SU-DHL-6 (cell line): Measurements from ENCODE around the gene RCOR2.
A peak's percentile ranks its signal among the peaks of the same experiment; 100 is the strongest.

Source experiments
- H2AFZ ChIP-seq: fragments of 200-600 bp; sonication (generic); 2 replicates; pipeline ENCODE4 v1.6.1; 2014; ENCODE audit warnings: low read depth, mild to moderate bottlenecking, moderate library complexity, mixed read lengths, antibody characterized with exemption, low read length; ENCODE audit not compliant: severe bottlenecking
- H3F3A ChIP-seq: fragments of 200-600 bp; shearing (Covaris generic); 2 replicates; pipeline ENCODE4 v1.6.0; 2016; ENCODE audit warnings: antibody characterized with exemption, mild to moderate bottlenecking; ENCODE audit not compliant: insufficient read depth
- H3K27ac ChIP-seq: fragments of 200-600 bp; sonication (generic); 2 replicates; pipeline ENCODE4 v1.5.1; 2016; ENCODE audit warnings: low read depth, mild to moderate bottlenecking, low read length, moderate library complexity, mixed read lengths
- H3K27me3 ChIP-seq: fragments of 200-600 bp; sonication (generic), shearing (Covaris generic); 2 replicates; pipeline ENCODE4 v1.6.0; 2014; ENCODE audit warnings: mild to moderate bottlenecking, low read length
- H3K36me3 ChIP-seq: fragments of 200-600 bp; sonication (generic); 2 replicates; pipeline ENCODE4 v1.6.1; 2014; ENCODE audit warnings: mild to moderate bottlenecking, low read length, mixed read lengths
- H3K4me2 ChIP-seq: fragments of 300-600, 200-600 bp; shearing (Covaris generic), sonication (generic); 2 replicates; pipeline ENCODE4 v1.6.0; 2014; ENCODE audit warnings: low read length, low read depth, mild to moderate bottlenecking; ENCODE audit not compliant: poor library complexity, severe bottlenecking
- H3K4me3 ChIP-seq: fragments of 200-600 bp; sonication (generic); 2 replicates; pipeline ENCODE4 v1.5.1; 2014; ENCODE audit warnings: antibody characterized with exemption, low read length, mild to moderate bottlenecking, mixed read lengths; ENCODE audit not compliant: insufficient read depth, poor library complexity, severe bottlenecking
- H3K79me2 ChIP-seq: fragments of 200-600 bp; sonication (generic); 2 replicates; pipeline ENCODE4 v1.6.1; 2014; ENCODE audit warnings: mild to moderate bottlenecking, low read length, moderate library complexity; ENCODE audit not compliant: insufficient read depth
- H3K9ac ChIP-seq: fragments of 200-600 bp; sonication (generic); 2 replicates; pipeline ENCODE4 v1.7.0; 2014; ENCODE audit warnings: mild to moderate bottlenecking, low read length
- H3K9me2 ChIP-seq: fragments of 200-600 bp; sonication (generic); replicated peaks from 2 replicates; pipeline ENCODE4 v1.6.1; 2014; ENCODE audit warnings: low read length; ENCODE audit not compliant: insufficient read depth
- H3K9me3 ChIP-seq: fragments of 200-600 bp; sonication (generic); 2 replicates; pipeline ENCODE4 v1.6.1; 2014; ENCODE audit warnings: low read length, mixed read lengths; ENCODE audit not compliant: insufficient read depth
- H4K20me1 ChIP-seq: fragments of 200-600 bp; sonication (generic); 2 replicates; pipeline ENCODE4 v1.6.1; 2014; ENCODE audit warnings: low read depth, mild to moderate bottlenecking, antibody characterized with exemption, low read length, moderate library complexity, mixed read lengths
- CTCF ChIP-seq: fragments of 200-600 bp; sonication (generic); IDR thresholded peaks from one replicate; pipeline ENCODE4 v1.5.1; 2017; ENCODE audit warnings: antibody characterized with exemption, mild to moderate bottlenecking, low read length, moderate library complexity; ENCODE audit not compliant: insufficient read depth, poor library complexity, severe bottlenecking
- EZH2phosphoT487 ChIP-seq: fragments of 200-600 bp; sonication (generic), shearing (Covaris generic); conservative IDR thresholded peaks from 2 replicates; pipeline ENCODE4 v1.6.1; 2018; ENCODE audit warnings: mild to moderate bottlenecking, antibody characterized with exemption, low read length, moderate library complexity, mixed read lengths

The RCOR2 gene

GRCh38 chr11:63951779-63952536 is 35.0 kb upstream of the RCOR2 start:
- Histone ChIP-seq H3K9me3 (no peaks in the 10 kb centered on the region), H3K36me3 (peaks cover 3% of the 10 kb centered on the region; the same call in 1 of the 2 replicates), H3K9ac (no peak overlapping the region), H3K4me3 (no peak overlapping the region), H3K9me2 (no peaks in the 10 kb centered on the region), H3F3A (no peaks in the 10 kb centered on the region), H3K27ac (no peak overlapping the region), H2AFZ (no peak overlapping the region), H3K27me3 (no peaks in the 10 kb centered on the region), H3K79me2 (no peaks in the 10 kb centered on the region), H3K4me2 (no peak overlapping the region), H4K20me1 (no peaks in the 10 kb centered on the region)
- no peak for TF ChIP-seq EZH2phosphoT487
- no peak for TF ChIP-seq CTCF

- TF ChIP-seq CTCF (peak; percentile 63), EZH2phosphoT487 (no peak)
- H3K9me3 ChIP-seq, result no peaks in the 10 kb centered on the region
- no peak overlapping the region for H3K4me2 ChIP-seq
- H3K4me3 ChIP-seq, result no peak overlapping the region
- no peaks in the 10 kb centered on the region for H3K27me3 ChIP-seq
- no peaks in the 10 kb centered on the region; the same call in 1 of the 2 replicates for H3K36me3 ChIP-seq
- H3K79me2 ChIP-seq, result peaks cover 33% of the 10 kb centered on the region
- H4K20me1 ChIP-seq, result no peaks in the 10 kb centered on the region
- H2AFZ ChIP-seq, result no peak overlapping the region
- H3K9ac ChIP-seq, result no peak overlapping the region
- peaks cover 4% of the 10 kb centered on the region for H3F3A ChIP-seq
- H3K27ac ChIP-seq, result no peak overlapping the region
- no peaks in the 10 kb centered on the region for H3K9me2 ChIP-seq
Observed at GRCh38 chr11:63945477-63946163, 28.7 kb upstream of the RCOR2 start.

- Histone ChIP-seq H3K36me3 (no peaks in the 10 kb centered on the region; the same call in 1 of the 2 replicates), H3K27ac (no peak overlapping the region), H4K20me1 (no peaks in the 10 kb centered on the region), H3K9me3 (no peaks in the 10 kb centered on the region), H2AFZ (no peak overlapping the region), H3K27me3 (no peaks in the 10 kb centered on the region), H3K4me2 (no peak overlapping the region), H3K79me2 (peaks cover 40% of the 10 kb centered on the region), H3F3A (peaks cover 6% of the 10 kb centered on the region), H3K9me2 (no peaks in the 10 kb centered on the region), H3K9ac (no peak overlapping the region), H3K4me3 (no peak overlapping the region)
- no peak for TF ChIP-seq EZH2phosphoT487
- no peak for TF ChIP-seq CTCF
Observed at GRCh38 chr11:63944987-63945386, 28.0 kb upstream of the RCOR2 start.
